ENCODE results near the gene ADAMTS16.

The ADAMTS16 gene

GRCh38 chr5:5344606-5345005, 204.5 kb downstream of the ADAMTS16 start:
- H3K14ac ChIP-seq (ENCODE audit: low read length in 2 of 2): no peak overlapping the region
- DNase-seq: no peak
- H2BK12ac ChIP-seq (ENCODE audit: low read length in 2 of 2): no peak overlapping the region
- H3K79me1 ChIP-seq (replicated peaks; ENCODE audit: low read length, poor library complexity, severe bottlenecking): no peaks in the 10 kb centered on the region
- H3K4me1 ChIP-seq (ENCODE audit: control insufficient read depth, insufficient read depth, low read depth, low read length): peaks cover 14% of the 10 kb centered on the region
- no peak overlapping the region for H3K4ac ChIP-seq (ENCODE audit: low read depth in 1 of 2, low read length in 2 of 2)
- H2BK5ac ChIP-seq (ENCODE audit: low read depth, low read length, poor library complexity, severe bottlenecking): no peak overlapping the region
- no peak overlapping the region for H3K27ac ChIP-seq (ENCODE audit: low read length, poor library complexity, severe bottlenecking)
- 100% methylated on average over 3 of the region's 5 CpGs for WGBS
- H2BK15ac ChIP-seq (ENCODE audit: low read depth, poor library complexity, severe bottlenecking): no peak overlapping the region
- H2AFZ ChIP-seq (ENCODE audit: low read depth, low read length): no peak overlapping the region
- no peak overlapping the region for H3K4me3 ChIP-seq (ENCODE audit: insufficient read depth in 1 of 2, low read depth in 1 of 2, low read length in 2 of 2)
- H2BK120ac ChIP-seq (ENCODE audit: low read depth, low read length): no peak overlapping the region
- no peak overlapping the region for H2AK5ac ChIP-seq (ENCODE audit: low read length, severe bottlenecking)
- H3K18ac ChIP-seq (ENCODE audit: low read depth in 1 of 2, low read length in 2 of 2): no peak overlapping the region
- no peak overlapping the region for H3K23ac ChIP-seq (ENCODE audit: low read length in 2 of 2)
- no peaks in the 10 kb centered on the region for H3K9me3 ChIP-seq (ENCODE audit: control insufficient read depth, low read length)
- peaks cover 0 to 8% of the 10 kb centered on the region in 2 experiments for H3K27me3 ChIP-seq (ENCODE audit: control insufficient read depth in 1 of 2, insufficient read depth in 1 of 2, low read length in 2 of 2)
- H4K8ac ChIP-seq (ENCODE audit: low read length): no peak overlapping the region
- no peak overlapping the region for H3K4me2 ChIP-seq (ENCODE audit: low read length, poor library complexity, severe bottlenecking)
- no peaks in the 10 kb centered on the region for H3K36me3 ChIP-seq (ENCODE audit: control insufficient read depth in 1 of 2, insufficient read depth in 2 of 2, low read depth in 1 of 2, low read length in 2 of 2)
- no peak overlapping the region for H4K91ac ChIP-seq (ENCODE audit: low read length)
- H3K9ac ChIP-seq (ENCODE audit: low read length): no peak overlapping the region

- 86% methylated on average over 7 of the region's 7 CpGs for WGBS
- Histone ChIP-seq H3K79me1 (replicated peaks; ENCODE audit: low read length, poor library complexity, severe bottlenecking) (no peaks in the 10 kb centered on the region), H3K4me1 (ENCODE audit: control insufficient read depth, insufficient read depth, low read depth, low read length) (peaks cover 19% of the 10 kb centered on the region), H4K8ac (ENCODE audit: low read length) (no peak overlapping the region), H3K9ac (ENCODE audit: low read length) (no peak overlapping the region), H2BK15ac (ENCODE audit: low read depth, poor library complexity, severe bottlenecking) (no peak overlapping the region), H3K9me3 (ENCODE audit: control insufficient read depth, low read length) (no peaks in the 10 kb centered on the region), H3K14ac (ENCODE audit: low read length in 2 of 2) (no peak overlapping the region), H2AFZ (ENCODE audit: low read depth, low read length) (no peak overlapping the region), H3K27me3 (ENCODE audit: control insufficient read depth in 1 of 2, insufficient read depth in 1 of 2, low read length in 2 of 2) (peaks cover 0 to 14% of the 10 kb centered on the region in 2 experiments), H2BK5ac (ENCODE audit: low read depth, low read length, poor library complexity, severe bottlenecking) (no peak overlapping the region), H3K23ac (ENCODE audit: low read length in 2 of 2) (no peak overlapping the region), H2BK120ac (ENCODE audit: low read depth, low read length) (no peak overlapping the region), H2BK12ac (ENCODE audit: low read length in 2 of 2) (no peak overlapping the region), H3K4me2 (ENCODE audit: low read length, poor library complexity, severe bottlenecking) (no peak overlapping the region), H3K4ac (ENCODE audit: low read depth in 1 of 2, low read length in 2 of 2) (no peak overlapping the region), H3K36me3 (ENCODE audit: control insufficient read depth in 1 of 2, insufficient read depth in 2 of 2, low read depth in 1 of 2, low read length in 2 of 2) (no peaks in the 10 kb centered on the region), H3K4me3 (ENCODE audit: insufficient read depth in 1 of 2, low read depth in 1 of 2, low read length in 2 of 2) (no peak overlapping the region), H4K91ac (ENCODE audit: low read length) (no peak overlapping the region), H2AK5ac (ENCODE audit: low read length, severe bottlenecking) (no peak overlapping the region), H3K18ac (ENCODE audit: low read depth in 1 of 2, low read length in 2 of 2) (no peak overlapping the region), H3K27ac (ENCODE audit: low read length, poor library complexity, severe bottlenecking) (no peak overlapping the region)
- DNase-seq: no peak
Observed at GRCh38 chr5:5347442-5347841, 207.3 kb downstream of the ADAMTS16 start.

GRCh38 chr5:5348135-5348534, 208.0 kb downstream of the ADAMTS16 start:
- no peak for DNase-seq

GRCh38 chr5:5348576-5348975, 208.4 kb downstream of the ADAMTS16 start:
- no peak overlapping the region for H3K23ac ChIP-seq (ENCODE audit: low read length in 2 of 2)
- H3K14ac ChIP-seq (ENCODE audit: low read length in 2 of 2): no peak overlapping the region
- H2AFZ ChIP-seq (ENCODE audit: low read depth, low read length): no peak overlapping the region
- no peak overlapping the region for H4K91ac ChIP-seq (ENCODE audit: low read length)
- no peak overlapping the region for H2BK15ac ChIP-seq (ENCODE audit: low read depth, poor library complexity, severe bottlenecking)
- no peaks in the 10 kb centered on the region for H3K79me1 ChIP-seq (replicated peaks; ENCODE audit: low read length, poor library complexity, severe bottlenecking)
- H2AK5ac ChIP-seq (ENCODE audit: low read length, severe bottlenecking): no peak overlapping the region
- no peak overlapping the region for H2BK120ac ChIP-seq (ENCODE audit: low read depth, low read length)
- H3K4me1 ChIP-seq (ENCODE audit: control insufficient read depth, insufficient read depth, low read depth, low read length): peaks cover 22% of the 10 kb centered on the region
- H3K27ac ChIP-seq (ENCODE audit: low read length, poor library complexity, severe bottlenecking): no peak overlapping the region
- no peak overlapping the region for H3K4me2 ChIP-seq (ENCODE audit: low read length, poor library complexity, severe bottlenecking)
- DNase-seq: no peak
- H2BK12ac ChIP-seq (ENCODE audit: low read length in 2 of 2): no peak overlapping the region
- H3K9me3 ChIP-seq (ENCODE audit: control insufficient read depth, low read length): no peaks in the 10 kb centered on the region
- no peak overlapping the region for H3K4ac ChIP-seq (ENCODE audit: low read depth in 1 of 2, low read length in 2 of 2)
- no peak overlapping the region for H3K18ac ChIP-seq (ENCODE audit: low read depth in 1 of 2, low read length in 2 of 2)
- peaks cover 0 to 14% of the 10 kb centered on the region in 2 experiments for H3K27me3 ChIP-seq (ENCODE audit: control insufficient read depth in 1 of 2, insufficient read depth in 1 of 2, low read length in 2 of 2)
- no peak overlapping the region for H3K9ac ChIP-seq (ENCODE audit: low read length)
- H3K4me3 ChIP-seq (ENCODE audit: insufficient read depth in 1 of 2, low read depth in 1 of 2, low read length in 2 of 2): no peak overlapping the region
- no peak overlapping the region for H2BK5ac ChIP-seq (ENCODE audit: low read depth, low read length, poor library complexity, severe bottlenecking)
- H3K36me3 ChIP-seq (ENCODE audit: control insufficient read depth in 1 of 2, insufficient read depth in 2 of 2, low read depth in 1 of 2, low read length in 2 of 2): peaks cover 0 to 3% of the 10 kb centered on the region in 2 experiments
- no peak overlapping the region for H4K8ac ChIP-seq (ENCODE audit: low read length)

More at GRCh38 chr5:5348135-5348534, 208.0 kb downstream of the ADAMTS16 start:
- Histone ChIP-seq H3K36me3 (ENCODE audit: control insufficient read depth in 1 of 2, insufficient read depth in 2 of 2, low read depth in 1 of 2, low read length in 2 of 2) (peaks cover 0 to 3% of the 10 kb centered on the region in 2 experiments), H2BK5ac (ENCODE audit: low read depth, low read length, poor library complexity, severe bottlenecking) (no peak overlapping the region), H2BK12ac (ENCODE audit: low read length in 2 of 2) (no peak overlapping the region), H3K27me3 (ENCODE audit: control insufficient read depth in 1 of 2, insufficient read depth in 1 of 2, low read length in 2 of 2) (peaks cover 0 to 14% of the 10 kb centered on the region in 2 experiments), H2AK5ac (ENCODE audit: low read length, severe bottlenecking) (no peak overlapping the region), H3K4me1 (ENCODE audit: control insufficient read depth, insufficient read depth, low read depth, low read length) (peaks cover 21% of the 10 kb centered on the region), H3K18ac (ENCODE audit: low read depth in 1 of 2, low read length in 2 of 2) (no peak overlapping the region), H2AFZ (ENCODE audit: low read depth, low read length) (no peak overlapping the region), H4K91ac (ENCODE audit: low read length) (peak overlapping the region; percentile 44), H3K4me2 (ENCODE audit: low read length, poor library complexity, severe bottlenecking) (no peak overlapping the region), H4K8ac (ENCODE audit: low read length) (no peak overlapping the region), H2BK15ac (ENCODE audit: low read depth, poor library complexity, severe bottlenecking) (no peak overlapping the region), H3K14ac (ENCODE audit: low read length in 2 of 2) (no peak overlapping the region), H3K4ac (ENCODE audit: low read depth in 1 of 2, low read length in 2 of 2) (no peak overlapping the region), H3K27ac (ENCODE audit: low read length, poor library complexity, severe bottlenecking) (no peak overlapping the region), H2BK120ac (ENCODE audit: low read depth, low read length) (no peak overlapping the region), H3K9ac (ENCODE audit: low read length) (no peak overlapping the region), H3K79me1 (replicated peaks; ENCODE audit: low read length, poor library complexity, severe bottlenecking) (no peaks in the 10 kb centered on the region), H3K4me3 (ENCODE audit: insufficient read depth in 1 of 2, low read depth in 1 of 2, low read length in 2 of 2) (no peak overlapping the region), H3K23ac (ENCODE audit: low read length in 2 of 2) (no peak overlapping the region), H3K9me3 (ENCODE audit: control insufficient read depth, low read length) (no peaks in the 10 kb centered on the region)
- 59% methylated on average over 9 of the region's 10 CpGs for WGBS

Measured in mesenchymal stem cell (in vitro differentiated cells and primary cell).